GM19351 (cell line): ENCODE results near the gene CCDC182.

Source experiments
- ATAC-seq: cut with Tn5 transposase; IDR thresholded peaks from one replicate; pipeline ENCODE4 v1.9.1; 2021; ENCODE audit warnings: mild to moderate bottlenecking, moderate library complexity; ENCODE audit not compliant: unreplicated experiment

The CCDC182 gene

GRCh38 chr17:57745242-57745641 is at the start of gene CCDC182:
CCDC182 (minus strand) TSS chr17:57745299; CDS start chr17:57745272, 27 bp downstream.
- no peak for ATAC-seq

GRCh38 chr17:57794841-57795240 is 49.7 kb upstream of the CCDC182 start:
- ATAC-seq = no peak

GRCh38 chr17:57788725-57789124 is 43.6 kb upstream of the CCDC182 start:
- no peak for ATAC-seq

GRCh38 chr17:57785022-57785421 is 39.9 kb upstream of the CCDC182 start:
- ATAC-seq = no peak

- no peak for ATAC-seq
Measured at GRCh38 chr17:57784226-57784895, 39.3 kb upstream of the CCDC182 start.

GRCh38 chr17:57783338-57783742 is 38.2 kb upstream of the CCDC182 start:
- ATAC-seq = no peak

- ATAC-seq = no peak
Measured at GRCh38 chr17:57782647-57783337, 37.7 kb upstream of the CCDC182 start.

- ATAC-seq = no peak
Measured at GRCh38 chr17:57782062-57782490, 37.0 kb upstream of the CCDC182 start.

GRCh38 chr17:57781386-57782061 is 36.4 kb upstream of the CCDC182 start:
- ATAC-seq = no peak

- no peak for ATAC-seq
Measured at GRCh38 chr17:57779706-57780105, 34.6 kb upstream of the CCDC182 start.

- ATAC-seq = no peak
Measured at GRCh38 chr17:57778306-57778705, 33.2 kb upstream of the CCDC182 start.

- ATAC-seq = no peak
Measured at GRCh38 chr17:57776366-57776765, 31.3 kb upstream of the CCDC182 start.

- ATAC-seq = no peak
Measured at GRCh38 chr17:57774872-57775271, 29.8 kb upstream of the CCDC182 start.

- no peak for ATAC-seq
Measured at GRCh38 chr17:57773557-57773956, 28.5 kb upstream of the CCDC182 start.

- ATAC-seq = no peak
Measured at GRCh38 chr17:57772774-57773173, 27.7 kb upstream of the CCDC182 start.

- ATAC-seq = no peak
Measured at GRCh38 chr17:57767561-57767960, 22.5 kb upstream of the CCDC182 start.

- ATAC-seq = no peak
Measured at GRCh38 chr17:57766318-57766943, 21.3 kb upstream of the CCDC182 start.

GRCh38 chr17:57762452-57763395 is 17.6 kb upstream of the CCDC182 start:
- no peak for ATAC-seq

GRCh38 chr17:57761887-57762286 is 16.8 kb upstream of the CCDC182 start:
- ATAC-seq = no peak

- ATAC-seq = no peak
Measured at GRCh38 chr17:57760046-57760445, 14.9 kb upstream of the CCDC182 start.
